HG03575 (cell line): ENCODE measurements around the gene CELF4.

Experiments
- ATAC-seq: cut with Tn5 transposase; IDR thresholded peaks from one replicate; pipeline ENCODE4 v1.9.1; 2021; ENCODE audit not compliant: unreplicated experiment, insufficient number of reproducible peaks, low FRiP score; ENCODE audit errors: extremely low read depth

The CELF4 gene

DNA sequence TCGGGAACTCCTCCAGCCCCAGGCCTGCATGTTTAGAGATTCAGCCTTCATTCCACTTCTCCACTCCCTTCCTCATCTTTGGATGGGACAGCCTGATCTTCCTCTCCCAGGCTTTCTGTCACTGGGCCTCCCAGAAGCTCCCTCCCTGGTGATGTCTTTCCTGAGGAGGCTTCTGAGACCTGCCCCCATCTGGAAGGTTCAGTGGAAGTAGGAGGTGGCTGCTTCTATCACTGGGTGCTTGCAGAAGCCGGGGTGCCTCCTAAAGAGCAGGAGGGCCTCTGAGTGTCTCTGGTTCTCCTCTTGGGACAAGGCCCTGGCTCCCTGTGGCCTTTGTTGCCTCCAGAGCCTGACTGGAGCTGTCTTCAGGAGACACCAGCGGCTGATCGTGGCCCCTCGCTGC, 108.7 kb downstream of the CELF4 start:
- ATAC-seq = no peak

GRCh38 chr18:37456395-37456794, 109.2 kb downstream of the CELF4 start:
- ATAC-seq = no peak

DNA sequence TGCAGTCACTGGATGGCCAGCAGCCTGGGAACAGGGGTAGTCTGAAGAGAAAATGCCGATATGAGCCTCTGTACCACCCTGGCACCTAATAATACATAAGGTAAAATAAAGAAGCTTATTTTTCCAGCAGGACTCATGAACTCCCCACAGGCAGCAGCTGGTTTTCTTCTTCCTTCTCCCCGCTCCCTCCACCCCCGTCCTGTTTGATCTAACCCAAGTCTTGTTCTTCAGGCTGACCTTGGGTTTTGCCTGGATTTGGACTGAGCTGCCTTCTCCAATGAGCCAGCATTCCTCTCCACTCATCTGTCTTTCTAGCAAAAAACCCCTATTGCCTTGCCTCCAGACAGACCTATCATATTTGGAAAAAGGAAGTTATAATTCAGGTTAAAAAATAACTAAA, 111.8 kb downstream of the CELF4 start:
- no peak for ATAC-seq

DNA sequence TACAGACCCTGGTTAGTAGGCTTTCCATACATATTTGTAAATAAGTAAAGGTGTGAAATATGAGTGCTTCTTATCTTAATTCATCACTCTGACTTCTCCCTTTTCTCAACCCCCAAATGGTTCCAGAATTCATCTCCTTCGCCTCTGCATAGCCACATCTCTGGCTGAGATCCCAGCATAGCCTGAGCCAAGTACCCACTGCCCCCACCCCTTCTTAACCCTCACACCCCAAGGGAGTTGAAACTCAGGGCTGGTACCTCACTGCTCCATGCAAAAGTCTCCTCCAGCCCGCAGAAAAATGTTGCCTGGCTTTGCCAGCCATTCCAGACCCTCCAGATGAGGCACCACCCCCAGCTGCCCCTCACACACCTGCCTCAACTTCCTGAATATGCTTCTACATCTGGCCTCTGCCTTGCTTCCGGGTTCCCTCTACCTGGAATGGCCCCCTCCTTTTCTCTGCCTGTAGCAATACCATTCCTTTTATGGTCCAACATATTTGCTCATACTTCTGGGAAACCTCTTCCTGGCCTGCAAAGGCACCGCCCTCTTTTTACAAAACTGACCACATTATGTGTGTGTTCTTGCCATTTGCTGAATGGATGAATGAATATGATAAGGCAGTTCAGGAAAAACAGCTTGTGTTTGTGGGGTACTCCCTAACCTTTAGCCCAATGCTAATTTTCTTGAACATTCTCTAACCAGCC, 112.8 kb downstream of the CELF4 start:
- no peak for ATAC-seq

GRCh38 chr18:37452015-37452414, 113.6 kb downstream of the CELF4 start:
- ATAC-seq = no peak

GRCh38 chr18:37451239-37451825, 114.3 kb downstream of the CELF4 start:
- ATAC-seq = no peak

GRCh38 chr18:37450434-37451132, 115.0 kb downstream of the CELF4 start:
- no peak for ATAC-seq

- ATAC-seq = no peak
Measured at GRCh38 chr18:37449618-37450017, 116.0 kb downstream of the CELF4 start.

DNA sequence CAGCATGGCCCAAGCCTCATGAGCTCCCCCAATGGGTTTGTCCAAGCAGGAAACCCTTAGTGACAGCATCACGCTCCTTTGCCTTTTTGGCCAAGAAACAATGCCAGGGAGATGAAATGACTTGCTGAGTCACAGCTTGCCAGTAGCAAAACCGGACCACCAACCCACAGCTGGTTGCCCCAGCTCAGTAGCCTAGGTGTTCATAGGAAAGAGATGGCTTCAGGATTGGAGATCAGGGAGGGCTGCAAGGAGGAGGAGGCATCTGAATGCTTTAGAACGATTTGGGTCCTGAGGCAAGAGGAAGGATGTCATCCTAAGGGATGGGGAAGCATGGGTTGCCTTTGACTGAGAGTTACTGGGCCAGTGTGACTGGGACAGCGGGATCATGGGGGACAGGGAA, 116.7 kb downstream of the CELF4 start:
- ATAC-seq = no peak

GRCh38 chr18:37447962-37448888, 117.4 kb downstream of the CELF4 start:
- no peak for ATAC-seq

- ATAC-seq = no peak
Measured at GRCh38 chr18:37445836-37446235, 119.8 kb downstream of the CELF4 start.

- no peak for ATAC-seq
Measured at GRCh38 chr18:37445368-37445767, 120.2 kb downstream of the CELF4 start.

DNA sequence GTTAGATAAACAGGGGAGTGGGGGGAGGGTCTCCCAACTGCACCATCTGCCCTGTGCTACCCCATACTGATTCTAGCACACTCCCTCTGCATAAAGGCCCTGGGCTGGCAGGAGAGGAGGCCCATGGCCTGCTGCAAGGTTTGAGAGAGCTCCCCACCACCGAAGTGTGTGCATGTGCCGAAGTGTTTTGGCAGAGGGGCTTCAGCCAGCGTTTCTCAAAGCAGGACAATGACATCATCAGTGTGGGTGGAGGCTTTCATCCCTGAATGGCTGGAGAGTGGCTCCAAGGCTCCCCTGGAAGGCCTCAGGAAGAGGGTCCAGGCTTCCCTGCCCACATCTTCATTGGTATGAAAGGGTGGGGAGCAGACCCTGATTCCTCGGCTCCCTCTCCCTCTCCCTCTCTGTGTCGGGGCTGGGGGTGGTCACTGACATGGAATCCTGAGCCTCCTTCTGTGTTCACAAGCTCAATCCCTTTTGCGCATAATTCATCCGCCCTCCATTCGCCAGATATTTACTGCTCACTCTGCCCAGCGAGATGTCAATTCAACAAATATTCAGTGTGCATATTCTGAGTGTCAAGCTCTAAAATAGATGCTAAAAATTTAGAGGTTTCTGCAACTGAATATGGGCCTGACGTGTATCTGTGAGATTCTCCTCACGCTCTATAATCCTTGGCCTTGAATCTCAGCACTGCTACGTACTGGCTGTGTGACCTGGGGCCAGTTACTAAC, 122.1 kb downstream of the CELF4 start:
- ATAC-seq = no peak

GRCh38 chr18:37442477-37442876, 123.1 kb downstream of the CELF4 start:
- ATAC-seq = no peak

- no peak for ATAC-seq
Measured at GRCh38 chr18:37441821-37442220, 123.8 kb downstream of the CELF4 start.

DNA sequence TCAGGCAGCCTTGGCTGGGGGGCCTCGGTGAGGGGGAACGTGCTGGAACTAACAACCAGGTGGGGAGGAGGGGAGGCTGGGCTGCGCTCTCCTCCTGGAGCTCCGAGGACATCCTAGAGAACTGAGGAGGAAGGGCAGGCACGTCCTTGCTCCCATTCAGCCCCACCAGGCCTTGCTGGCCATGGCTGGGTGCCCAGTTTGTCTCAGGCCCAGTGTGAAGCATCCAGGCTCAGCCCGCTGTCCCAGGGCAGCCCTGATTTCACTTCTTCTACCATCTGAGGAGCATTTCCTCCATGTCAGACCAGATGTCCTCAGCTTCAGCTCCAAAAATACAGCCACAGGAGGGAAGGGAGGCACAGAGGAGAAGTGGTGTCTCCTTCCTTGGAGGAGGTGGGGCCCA, 125.4 kb downstream of the CELF4 start:
- no peak for ATAC-seq

- ATAC-seq = no peak
Measured at GRCh38 chr18:37438417-37439180, 127.0 kb downstream of the CELF4 start.

- ATAC-seq = no peak
Measured at GRCh38 chr18:37435996-37436395, 129.6 kb downstream of the CELF4 start.
